Hepatocyte (in vitro differentiated cells): Measurements from ENCODE around the gene KY. TPM values are rescaled to one million over a fixed set of nuclear protein-coding genes. Genes with fewer than 3 reads are reported as not detected.

Experiments
- DNase-seq: peaks from one replicate; pipeline ENCODE4 v3.0.0-alpha.2; 2016; ENCODE audit warnings: low spot score
- H2AFZ ChIP-seq: fragments of 200-600 bp; sonication (generic); 2 replicates; pipeline ENCODE4 v1.6.0; 2016; ENCODE audit warnings: antibody characterized with exemption, mild to moderate bottlenecking
- H3K27ac ChIP-seq: fragments of 200-600 bp; sonication (generic); 2 replicates; pipeline ENCODE4 v1.5.1; 2016; ENCODE audit warnings: mild to moderate bottlenecking
- H3K27me3 ChIP-seq: fragments of 200-600 bp; sonication (generic); 2 replicates; pipeline ENCODE4 v1.6.1; 2016
- H3K36me3 ChIP-seq: fragments of 200-600 bp; sonication (generic); replicated peaks from 2 replicates; pipeline ENCODE4 v1.5.1; 2016; ENCODE audit warnings: low read depth; ENCODE audit not compliant: insufficient read depth
- H3K4me1 ChIP-seq: fragments of 200-600 bp; sonication (generic); 2 replicates; pipeline ENCODE4 v1.5.1; 2016; ENCODE audit warnings: mild to moderate bottlenecking, moderate library complexity; ENCODE audit not compliant: insufficient read depth
- H3K4me2 ChIP-seq: fragments of 200-600 bp; sonication (generic); 2 replicates; pipeline ENCODE4 v1.6.0; 2016
- H3K4me3 ChIP-seq: fragments of 200-600 bp; sonication (generic); 2 replicates; pipeline ENCODE4 v1.5.1; 2016; ENCODE audit warnings: mild to moderate bottlenecking
- H3K79me2 ChIP-seq: fragments of 200-600 bp; sonication (generic); 2 replicates; pipeline ENCODE4 v1.6.0; 2017; ENCODE audit warnings: mild to moderate bottlenecking
- H3K9me2 ChIP-seq: fragments of 200-600 bp; sonication (generic); replicated peaks from 2 replicates; pipeline ENCODE4 v1.6.0; 2017; ENCODE audit warnings: mild to moderate bottlenecking; ENCODE audit not compliant: insufficient read depth
- H3K9me3 ChIP-seq: fragments of 200-600 bp; sonication (generic); 2 replicates; pipeline ENCODE4 v1.5.1; 2016; ENCODE audit warnings: low read depth, mild to moderate bottlenecking
- H4K20me1 ChIP-seq: fragments of 200-600 bp; sonication (generic); 2 replicates; pipeline ENCODE4 v1.6.0; 2016; ENCODE audit warnings: mild to moderate bottlenecking; ENCODE audit not compliant: insufficient read depth, poor library complexity, severe bottlenecking
- EZH2 ChIP-seq: fragments of 200-600 bp; sonication (generic); IDR thresholded peaks from 2 replicates; pipeline ENCODE4 v1.6.1; 2016; ENCODE audit warnings: antibody characterized with exemption, mild to moderate bottlenecking, borderline replicate concordance
- EZH2phosphoT487 ChIP-seq: fragments of 200-600 bp; sonication (generic); IDR thresholded peaks from one replicate; pipeline ENCODE4 v1.6.1; 2018; ENCODE audit warnings: antibody characterized with exemption, mild to moderate bottlenecking, low read depth, moderate library complexity; ENCODE audit not compliant: unreplicated experiment, severe bottlenecking
- WGBS: methylation state at CpG from one replicate; pipeline ENCODE4 v1.1.6; 2016; ENCODE audit warnings: low lambda C conversion rate; ENCODE audit errors: missing lambda C conversion rate; 5-methylcytosine and 5-hydroxymethylcytosine counted together
- polyA plus RNA-seq: library from polyadenylated mRNA; unstranded; fragments of >200 nt; fragmentation: Nextera tagmentation; extraction: Ambion mirVana; gene quantifications from 2 replicates; pipeline ENCODE4 v1.2.1, GENCODE V29; 2016
- total RNA-seq: library from RNA; depleted of rRNA; stranded (reverse); fragments of >200 nt; gene quantifications from 2 replicates; pipeline ENCODE4 v1.2.3, GENCODE V29; 2014
- TF ChIP-seq, protein P1 (sequence below): fragments of 200-600 bp; sonication (generic); IDR thresholded peaks from 2 replicates; pipeline ENCODE4 v1.5.1; 2016; ENCODE audit warnings: antibody characterized with exemption, mild to moderate bottlenecking; ENCODE audit not compliant: poor library complexity

Gene KY
- total and polyA plus RNA-seq, 2 experiments from 2014 or later: 0.53 to 1.6 TPM

DNA sequence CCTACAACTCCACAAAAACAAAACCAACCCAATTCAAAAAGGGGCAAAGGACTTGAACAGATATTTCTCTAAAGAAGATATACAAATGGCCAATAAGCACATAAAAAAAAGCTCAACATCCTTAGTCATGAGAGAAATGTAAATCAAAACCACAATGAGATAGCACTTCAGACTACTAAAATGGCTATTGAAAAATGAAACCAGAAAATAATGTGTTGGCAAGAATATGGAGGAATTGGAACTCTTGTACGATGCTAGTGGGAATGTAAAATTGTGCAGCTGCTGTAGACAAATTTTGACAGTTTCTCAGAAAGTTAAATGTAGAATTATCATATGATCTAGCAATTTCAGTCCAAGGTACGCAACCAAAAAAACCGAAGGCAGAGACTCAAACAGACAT is 29.0 kb downstream of the KY start:
- no peak overlapping the region for H3K4me3 ChIP-seq
- H3K9me2 ChIP-seq: no peaks in the 10 kb centered on the region
- no peaks in the 10 kb centered on the region for H3K36me3 ChIP-seq
- no peak overlapping the region for H2AFZ ChIP-seq
- H3K79me2 ChIP-seq: no peaks in the 10 kb centered on the region
- no peaks in the 10 kb centered on the region for H4K20me1 ChIP-seq
- no peaks in the 10 kb centered on the region for H3K4me1 ChIP-seq
- H3K27ac ChIP-seq: no peak overlapping the region
- no peaks in the 10 kb centered on the region for H3K27me3 ChIP-seq
- no peak for DNase-seq
- WGBS: 88% methylated on average over 3 of the region's 3 CpGs
- TF ChIP-seq EZH2phosphoT487 (no peak), EZH2 (no peak)
- TF ChIP-seq, protein P1, sequence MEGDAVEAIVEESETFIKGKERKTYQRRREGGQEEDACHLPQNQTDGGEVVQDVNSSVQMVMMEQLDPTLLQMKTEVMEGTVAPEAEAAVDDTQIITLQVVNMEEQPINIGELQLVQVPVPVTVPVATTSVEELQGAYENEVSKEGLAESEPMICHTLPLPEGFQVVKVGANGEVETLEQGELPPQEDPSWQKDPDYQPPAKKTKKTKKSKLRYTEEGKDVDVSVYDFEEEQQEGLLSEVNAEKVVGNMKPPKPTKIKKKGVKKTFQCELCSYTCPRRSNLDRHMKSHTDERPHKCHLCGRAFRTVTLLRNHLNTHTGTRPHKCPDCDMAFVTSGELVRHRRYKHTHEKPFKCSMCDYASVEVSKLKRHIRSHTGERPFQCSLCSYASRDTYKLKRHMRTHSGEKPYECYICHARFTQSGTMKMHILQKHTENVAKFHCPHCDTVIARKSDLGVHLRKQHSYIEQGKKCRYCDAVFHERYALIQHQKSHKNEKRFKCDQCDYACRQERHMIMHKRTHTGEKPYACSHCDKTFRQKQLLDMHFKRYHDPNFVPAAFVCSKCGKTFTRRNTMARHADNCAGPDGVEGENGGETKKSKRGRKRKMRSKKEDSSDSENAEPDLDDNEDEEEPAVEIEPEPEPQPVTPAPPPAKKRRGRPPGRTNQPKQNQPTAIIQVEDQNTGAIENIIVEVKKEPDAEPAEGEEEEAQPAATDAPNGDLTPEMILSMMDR: no peak
- no peaks in the 10 kb centered on the region for H3K9me3 ChIP-seq
- H3K4me2 ChIP-seq: no peak overlapping the region

DNA sequence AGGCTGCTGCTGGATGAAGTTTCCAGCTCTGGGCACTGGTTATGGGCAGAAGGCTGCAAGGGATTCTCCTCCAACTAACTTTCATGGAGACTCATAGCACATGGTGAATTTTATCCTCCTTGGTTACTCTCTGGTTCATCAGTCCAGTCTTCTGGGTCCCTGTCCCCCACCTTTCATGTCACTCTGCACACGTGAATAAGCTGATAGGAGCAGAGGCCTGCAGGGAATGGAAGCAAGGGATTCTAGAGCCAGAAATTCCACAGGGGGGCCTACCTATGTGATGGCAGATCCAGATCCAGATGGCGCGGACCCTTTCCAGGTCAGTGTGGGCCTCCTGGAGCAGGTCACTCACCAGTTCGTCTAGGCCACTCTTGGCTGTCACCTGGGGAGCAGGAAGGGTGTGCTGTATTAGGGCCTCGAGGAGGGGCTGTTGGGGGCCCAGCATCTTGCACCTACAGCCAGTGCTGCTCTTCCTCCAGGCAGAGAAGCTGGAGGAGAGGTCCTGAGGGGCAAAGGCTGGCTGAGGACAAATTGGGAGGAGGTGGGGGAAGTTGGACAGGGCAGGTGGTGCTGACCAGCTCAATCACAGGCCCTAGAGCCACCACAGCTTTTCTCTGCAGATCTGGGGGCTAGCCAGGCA is 30.2 kb downstream of the KY start:
- Histone ChIP-seq H3K9me3 (no peaks in the 10 kb centered on the region), H3K4me3 (no peak overlapping the region), H3K79me2 (no peaks in the 10 kb centered on the region), H3K4me2 (no peak overlapping the region), H2AFZ (no peak overlapping the region), H3K9me2 (no peaks in the 10 kb centered on the region), H3K36me3 (no peaks in the 10 kb centered on the region), H4K20me1 (no peaks in the 10 kb centered on the region), H3K27me3 (no peaks in the 10 kb centered on the region), H3K27ac (no peak overlapping the region), H3K4me1 (no peaks in the 10 kb centered on the region)
- 88% methylated on average over 5 of the region's 5 CpGs for WGBS
- no peak for TF ChIP-seq EZH2phosphoT487
- TF ChIP-seq, protein P1: no peak
- no peak for TF ChIP-seq EZH2
- no peak for DNase-seq

DNA sequence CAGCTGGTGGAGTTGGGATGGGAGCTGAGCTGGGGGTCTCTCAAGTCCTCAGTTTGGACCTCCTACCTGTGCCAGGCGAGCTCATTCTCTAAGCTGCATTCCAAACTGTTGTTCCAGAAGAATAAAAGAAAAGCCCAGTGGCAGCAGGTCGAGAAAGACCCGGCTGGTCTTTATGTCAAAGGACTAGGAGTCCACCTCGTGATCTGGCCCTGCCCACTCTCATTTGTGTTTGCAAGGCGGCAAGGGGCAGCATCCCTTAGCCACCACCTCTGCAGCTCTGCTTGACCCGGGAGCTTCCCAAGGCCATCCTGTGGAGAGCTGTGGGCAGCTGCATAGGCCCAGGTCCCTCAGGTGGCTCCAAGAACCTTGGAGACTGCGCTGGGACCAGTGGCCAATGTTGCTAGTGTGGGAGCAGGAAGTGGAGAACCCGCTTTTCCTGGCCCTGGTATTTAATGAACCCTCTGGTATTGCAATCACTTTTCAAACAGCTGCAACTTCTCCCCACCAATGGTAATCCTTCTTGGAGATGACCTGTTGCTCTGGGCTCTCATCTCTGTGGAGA is 30.9 kb downstream of the KY start:
- H3K27ac ChIP-seq: no peak overlapping the region
- H4K20me1 ChIP-seq: no peaks in the 10 kb centered on the region
- no peaks in the 10 kb centered on the region for H3K4me1 ChIP-seq
- H3K4me3 ChIP-seq: no peak overlapping the region
- no peaks in the 10 kb centered on the region for H3K9me2 ChIP-seq
- no peaks in the 10 kb centered on the region for H3K27me3 ChIP-seq
- H3K79me2 ChIP-seq: no peaks in the 10 kb centered on the region
- TF ChIP-seq EZH2phosphoT487 (no peak), EZH2 (no peak)
- TF ChIP-seq, protein P1: no peak
- DNase-seq: no peak
- H3K36me3 ChIP-seq: no peaks in the 10 kb centered on the region
- 84% methylated on average over 8 of the region's 8 CpGs for WGBS
- no peak overlapping the region for H2AFZ ChIP-seq
- no peak overlapping the region for H3K4me2 ChIP-seq
- no peaks in the 10 kb centered on the region for H3K9me3 ChIP-seq
